ENCODE data around the gene FRMD5.
"Not testable (repeated sequence)": the region's sequence is repeated elsewhere in the genome, so short reads cannot be mapped to it uniquely, and the experiment has no call there.

Gene FRMD5

DNA sequence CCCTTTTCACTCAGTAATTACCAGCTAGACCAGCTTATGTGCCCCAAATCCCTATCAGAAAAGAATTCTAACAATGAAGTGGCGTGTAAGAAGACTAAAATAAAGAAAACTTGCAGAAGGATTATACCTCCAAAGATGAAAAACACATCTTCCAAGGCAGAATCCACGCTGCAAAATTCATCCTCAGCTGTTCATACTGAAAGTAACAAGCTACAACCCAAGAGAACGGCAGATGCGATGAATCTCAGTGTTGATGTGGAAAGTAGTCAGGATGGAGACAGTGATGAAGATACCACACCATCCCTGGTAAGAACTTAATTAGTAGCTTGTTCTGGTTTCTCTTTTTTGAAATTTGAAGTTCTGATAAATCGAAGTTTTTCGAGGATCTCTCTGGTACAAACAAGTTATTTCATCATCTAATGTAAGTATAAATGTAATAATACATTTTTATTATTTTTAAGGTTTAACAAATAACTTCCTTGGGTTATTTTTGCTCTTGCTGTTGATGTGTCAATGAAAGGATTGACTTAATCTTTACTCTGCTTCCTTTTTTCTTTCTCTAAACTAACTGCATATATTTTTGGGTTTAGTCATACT is 366.9 kb downstream of the FRMD5 start:
- DNase-seq = no peak

- DNase-seq = peak; percentile 88 to 94 (median 91)
These were observed 368.3 kb downstream of the FRMD5 start, which contains the start of gene WDR76 for GRCh38 chr15:43826508-43827341. TSS of gene WDR76 (plus strand) at chr15:43827002. CDS start at chr15:43827033, 31 bp downstream.

GRCh38 chr15:43826029-43826507 is 369.0 kb downstream of the FRMD5 start:
- DNase-seq = no peak

DNA sequence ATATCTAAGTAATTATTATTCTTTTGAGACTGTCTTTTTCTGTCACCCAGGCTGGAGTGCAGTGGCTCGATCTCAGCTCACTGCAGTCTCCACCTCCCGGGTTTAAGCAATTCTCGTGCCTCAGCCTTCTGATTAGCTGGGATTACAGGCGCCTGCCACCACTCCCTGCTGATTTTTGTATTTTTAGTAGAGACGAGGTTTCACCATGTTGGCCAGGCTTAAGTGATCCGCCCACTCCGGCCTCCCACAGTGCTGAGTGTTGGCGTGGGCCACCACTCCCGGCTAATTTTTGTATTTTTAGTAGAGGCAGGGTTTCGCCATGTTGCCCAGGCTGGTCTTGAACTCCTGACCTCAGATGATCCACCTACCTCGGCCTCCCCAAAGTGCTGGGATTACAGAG is 369.8 kb downstream of the FRMD5 start:
- not testable (repeated sequence) for DNase-seq

DNA sequence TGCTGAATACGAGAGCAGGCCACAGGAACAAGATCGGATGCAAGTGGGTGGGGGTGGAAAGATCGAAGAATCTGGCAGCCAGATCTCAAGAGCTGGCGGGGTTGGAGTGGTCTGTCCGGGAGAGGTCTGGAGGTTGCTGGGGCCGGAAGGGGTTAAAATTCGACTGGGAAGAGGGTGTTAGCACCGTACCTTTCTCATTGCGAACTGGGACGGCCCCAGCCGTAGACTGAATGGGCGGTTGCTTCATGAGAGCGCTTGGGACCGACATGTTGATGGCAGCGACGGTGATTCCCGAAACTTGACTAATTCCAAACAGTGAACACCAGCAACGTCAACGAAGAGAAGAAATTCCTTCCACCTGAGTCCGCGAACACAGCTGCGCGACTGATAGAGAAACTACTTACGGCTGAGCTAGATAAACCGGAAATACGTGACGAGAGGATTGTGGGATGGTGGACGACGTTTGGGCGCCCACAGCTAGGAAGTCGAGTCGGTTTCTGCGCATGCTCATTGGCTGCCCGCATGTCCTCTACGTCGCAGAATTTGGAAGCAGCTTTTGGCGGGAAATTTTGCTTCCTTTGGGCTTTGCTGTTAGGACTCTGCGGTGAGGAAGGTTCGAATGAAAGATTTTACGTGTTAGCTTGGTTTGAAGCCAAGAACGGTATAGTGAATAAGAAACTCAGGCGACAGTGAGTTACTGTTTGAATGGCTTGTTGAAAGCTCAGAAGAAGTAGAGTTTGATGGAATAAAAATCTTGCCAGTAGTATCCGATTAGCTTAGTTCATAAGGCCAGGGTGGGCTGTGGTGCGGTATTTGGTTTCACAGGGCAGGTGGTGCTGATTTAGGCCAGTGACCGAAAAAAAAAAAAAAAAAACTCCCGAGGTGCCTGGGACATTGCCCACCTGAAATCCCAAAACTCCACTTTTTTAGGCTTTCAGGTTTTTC is 370.5 kb downstream of the FRMD5 start, which contains the start of gene MFAP1:
MFAP1 (minus strand) TSS at position 389 of the 945 bp plus-strand sequence; CDS start at position 268, 121 bp downstream.
- peak; percentile 96 to 98 (median 98) for DNase-seq

- DNase-seq = no peak
These were observed 373.6 kb downstream of the FRMD5 start for GRCh38 chr15:43821505-43821904.
